ENCODE data around the gene HIC2. TPM values are rescaled to one million over a fixed set of nuclear protein-coding genes. Genes with fewer than 3 reads are reported as not detected.

Gene HIC2
- total RNA-seq, 1 donor from 2014 or later: 7.1 TPM

- intact Hi-C loops (cut with micrococcal nuclease): no loop called here
- H3K4me3 Mint-ChIP-seq: no peak overlapping the region
- CTCF ChIA-PET: no interaction called here
- H3K9me3 Mint-ChIP-seq: no peaks in the 10 kb centered on the region
- H3K27ac Mint-ChIP-seq: no peak overlapping the region
- H3K27me3 Mint-ChIP-seq: no peaks in the 10 kb centered on the region
- no peak for TF ChIP-seq CTCF (IDR thresholded peaks at IDR 0.05)
- POLR2A ChIA-PET: no interaction called here
- peaks cover 29% of the 10 kb centered on the region for H3K36me3 Mint-ChIP-seq (ENCODE audit: low read depth)
- DNase-seq: no peak
- H3K4me1 Mint-ChIP-seq: no peaks in the 10 kb centered on the region
- ATAC-seq (ENCODE audit: low read depth): no peak
Measured at GRCh38 chr22:21448627-21449416, 31.7 kb downstream of the HIC2 start.

- no peak for TF ChIP-seq CTCF (IDR thresholded peaks at IDR 0.05)
- intact Hi-C loops (cut with micrococcal nuclease): no loop called here
- Mint-ChIP-seq H3K4me3 (no peak overlapping the region), H3K4me1 (no peaks in the 10 kb centered on the region), H3K9me3 (no peaks in the 10 kb centered on the region), H3K36me3 (ENCODE audit: low read depth) (peaks cover 24% of the 10 kb centered on the region), H3K27me3 (no peaks in the 10 kb centered on the region), H3K27ac (no peak overlapping the region)
- CTCF ChIA-PET: no interaction called here
- ATAC-seq (ENCODE audit: low read depth): no peak
- POLR2A ChIA-PET: no interaction called here
- DNase-seq: no peak
Measured at GRCh38 chr22:21449531-21450319, 32.6 kb downstream of the HIC2 start.

DNA sequence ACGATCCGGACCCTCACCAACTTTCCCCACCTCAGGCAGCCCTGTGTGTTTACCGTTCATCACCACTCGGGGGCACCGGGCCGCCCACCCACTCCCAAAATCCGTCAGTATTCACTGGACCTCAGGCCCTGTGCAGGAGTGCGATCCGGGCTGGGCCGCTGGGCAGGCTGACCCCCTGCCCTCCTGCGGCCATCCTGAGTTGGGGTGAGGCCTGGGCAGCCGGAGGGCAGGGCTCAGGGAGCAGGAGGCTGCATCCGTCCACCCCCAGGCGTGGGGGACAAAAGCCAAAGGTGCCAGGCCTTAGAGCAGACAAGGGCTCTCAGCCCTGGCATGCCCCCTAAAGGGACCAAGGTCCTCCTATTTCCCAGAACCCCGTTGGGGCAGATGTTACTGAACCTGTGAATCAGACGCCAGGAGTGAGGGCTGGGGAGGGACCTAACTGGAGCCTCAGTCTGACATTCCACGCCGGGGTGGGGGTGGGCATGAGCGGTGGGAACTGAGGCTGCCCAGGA, 33.2 kb downstream of the HIC2 start:
- no peaks in the 10 kb centered on the region for H3K4me1 Mint-ChIP-seq
- H3K27ac Mint-ChIP-seq: no peak overlapping the region
- no peaks in the 10 kb centered on the region for H3K9me3 Mint-ChIP-seq
- intact Hi-C loops (cut with micrococcal nuclease): no loop called here
- peaks cover 20% of the 10 kb centered on the region for H3K36me3 Mint-ChIP-seq (ENCODE audit: low read depth)
- DNase-seq (no peak), ATAC-seq (ENCODE audit: low read depth) (no peak)
- H3K27me3 Mint-ChIP-seq: no peaks in the 10 kb centered on the region
- ChIA-PET CTCF (no interaction called here), POLR2A (no interaction called here)
- no peak overlapping the region for H3K4me3 Mint-ChIP-seq
- TF ChIP-seq CTCF (IDR thresholded peaks at IDR 0.05): no peak

GRCh38 chr22:21450858-21451353, 33.7 kb downstream of the HIC2 start:
- intact Hi-C loops (cut with micrococcal nuclease): no loop called here
- Mint-ChIP-seq H3K4me3 (no peak overlapping the region), H3K9me3 (no peaks in the 10 kb centered on the region), H3K27ac (no peak overlapping the region), H3K36me3 (ENCODE audit: low read depth) (peaks cover 17% of the 10 kb centered on the region), H3K27me3 (no peaks in the 10 kb centered on the region), H3K4me1 (no peaks in the 10 kb centered on the region)
- no peak for TF ChIP-seq CTCF (IDR thresholded peaks at IDR 0.05)
- ChIA-PET CTCF (no interaction called here), POLR2A (no interaction called here)
- DNase-seq: no peak
- ATAC-seq (ENCODE audit: low read depth): no peak
